ENCODE data around the gene SH3TC1. TPM values are rescaled to one million over a fixed set of nuclear protein-coding genes. Genes with fewer than 3 reads are reported as not detected.

Gene SH3TC1
- total and polyA plus RNA-seq, 2 of the 8 experiments (the other 6 are each of a cell fraction or from before 2014, with no cell fraction given), result 0.15 TPM; not detected in 1

DNA sequence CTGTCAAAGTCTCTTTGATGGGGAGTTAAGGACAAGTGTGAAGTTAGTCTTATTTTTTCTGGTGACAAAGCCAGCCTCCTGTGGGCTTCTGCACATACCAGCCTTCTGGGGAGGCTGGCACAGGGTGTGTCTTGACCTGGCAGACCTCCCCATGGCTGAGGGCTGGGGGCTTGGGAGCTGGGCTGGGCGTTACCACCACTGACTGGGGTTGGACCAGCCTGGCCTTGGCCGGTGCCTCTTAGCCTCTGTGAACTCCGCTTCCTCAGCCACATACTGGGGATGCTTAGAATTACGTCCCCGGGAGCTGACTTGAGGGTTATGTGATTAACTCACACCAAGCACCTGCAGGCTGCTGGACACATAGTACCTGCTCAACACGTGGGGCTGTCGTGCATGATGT lies 14.0 kb downstream of the SH3TC1 start:
- Histone ChIP-seq H3K14ac (ENCODE audit: insufficient read length) (no peak overlapping the region), H3K23me2 (ENCODE audit: low read depth, low read length) (no peaks in the 10 kb centered on the region; the same call in 1 of the 2 replicates), H3K4me2 (ENCODE audit: insufficient read depth in 1 of 2, low read depth in 2 of 2, low read length in 2 of 2) (no peak overlapping the region), H3K9ac (replicated peaks in 1 of 4; ENCODE audit: extremely low read depth in 1 of 4, low read depth in 3 of 4, low read length in 3 of 4) (no peak overlapping the region), H3K23ac (ENCODE audit: insufficient read length) (no peak overlapping the region), H3K4me1 (replicated peaks in 1 of 4; ENCODE audit: control insufficient read depth in 3 of 4, insufficient read depth in 4 of 4, low read length in 3 of 4) (peaks cover 0 to 8% (median 0%) of the 10 kb centered on the region in 4 experiments; a peak in 3 of 7 replicates), H3K27me3 (replicated peaks in 1 of 4; ENCODE audit: control insufficient read depth in 3 of 4, extremely low read depth in 1 of 4, insufficient read depth in 3 of 4, low read length in 3 of 4) (no peaks in the 10 kb centered on the region), H2BK15ac (ENCODE audit: low read length) (no peak overlapping the region), H2BK5ac (ENCODE audit: low read depth, low read length) (no peak overlapping the region), H3K18ac (ENCODE audit: extremely low read depth, low read length) (no peak overlapping the region), H3K79me2 (ENCODE audit: control insufficient read depth in 1 of 2, insufficient read depth in 2 of 2, low read length in 2 of 2) (no peaks in the 10 kb centered on the region), H3K9me3 (ENCODE audit: insufficient read depth in 2 of 2, low read depth in 1 of 2, low read length in 1 of 2) (no peaks in the 10 kb centered on the region), H3K36me3 (ENCODE audit: control insufficient read depth in 2 of 4, insufficient read depth in 4 of 4, low read length in 3 of 4) (no peaks in the 10 kb centered on the region), H2BK20ac (ENCODE audit: low read length) (0 out of 2 replicates have a peak overlapping the region, but pooled peaks have one; percentile 13), H4K91ac (replicated peaks; ENCODE audit: insufficient read length, low read length) (no peak overlapping the region), H3K79me1 (ENCODE audit: low read depth, low read length) (no peaks in the 10 kb centered on the region), H3K4me3 (ENCODE audit: extremely low read depth in 1 of 4, insufficient read depth in 2 of 4, low read depth in 3 of 4, low read length in 4 of 4) (no peak overlapping the region), H2BK12ac (ENCODE audit: low read depth, low read length) (no peak overlapping the region), H2AK5ac (ENCODE audit: low read depth, low read length) (no peak overlapping the region), H2BK120ac (replicated peaks; ENCODE audit: low read depth, low read length) (no peak overlapping the region), H3K56ac (replicated peaks; ENCODE audit: insufficient read length, low read depth, low read length) (no peak overlapping the region), H3K4ac (replicated peaks; ENCODE audit: insufficient read length, low read depth, low read length) (no peak overlapping the region), H3K27ac (ENCODE audit: low read depth, low read length) (no peak overlapping the region), H4K20me1 (replicated peaks in 1 of 2; ENCODE audit: control insufficient read depth in 1 of 2, insufficient read depth in 2 of 2, low read length in 2 of 2) (no peaks in the 10 kb centered on the region), H4K5ac (ENCODE audit: insufficient read length, low read depth, low read length) (no peak overlapping the region), H4K8ac (ENCODE audit: extremely low read depth, insufficient read depth, low read length) (no peak overlapping the region), H2AFZ (ENCODE audit: low read length) (no peak overlapping the region)
- WGBS, 2 experiments (ENCODE audit: extremely low coverage in 1 of 2, insufficient coverage in 1 of 2, insufficient read length in 1 of 2, insufficient replicate concordance in 2 of 2, low coverage in 1 of 2, low lambda C conversion rate in 2 of 2, missing lambda C conversion rate in 1 of 2), result 80% methylated on average over 7 of the region's 7 CpGs; no CpG with 5 or more reads in 1 of the 2 experiments
- ChIA-PET CTCF (ENCODE audit: partially characterized antibody) (interaction anchor here (0.7 to 4.2 kb wide), 12 partner anchors 9 to 147 kb away, joined by 3 to 23 read pairs (median 4); no protein-coding TSS in a partner anchor), POLR2A (ENCODE audit: partially characterized antibody) (interaction anchor here (1.4 to 1.6 kb wide), 2 partner anchors 9 to 37 kb away, joined by 3 to 4 read pairs; no protein-coding TSS in a partner anchor)
- FAIRE-seq, result no peak
- TF ChIP-seq POU5F1 (IDR thresholded peaks at IDR 0.05; ENCODE audit: low read depth, low read length) (no peak), SP1 (IDR thresholded peaks at IDR 0.05; ENCODE audit: low read depth, low read length) (no peak), RNF2 (IDR thresholded peaks at IDR 0.05; ENCODE audit: borderline replicate concordance, low read depth, low read length, missing control alignments, poor library complexity, severe bottlenecking) (no peak), TCF12 (IDR thresholded peaks at IDR 0.05; ENCODE audit: low read depth, low read length) (no peak), POLR2A (IDR thresholded peaks at IDR 0.05; ENCODE audit: control extremely low read depth in 1 of 2, low read depth in 2 of 2, low read length in 2 of 2) (no peak), PHF8 (conservative IDR thresholded peaks at IDR 0.05; ENCODE audit: low read depth, low read length) (no peak), EGR1 (IDR thresholded peaks at IDR 0.05; ENCODE audit: borderline replicate concordance, low read depth, low read length) (no peak), KDM4A (IDR thresholded peaks at IDR 0.05; ENCODE audit: low read depth, low read length, severe bottlenecking) (no peak), TAF1 (IDR thresholded peaks at IDR 0.05; ENCODE audit: low read depth, low read length) (no peak), TAF7 (optimal IDR thresholded peaks at IDR 0.05; ENCODE audit: borderline replicate concordance, low read depth, low read length) (no peak), KDM5A (IDR thresholded peaks at IDR 0.05; ENCODE audit: low read length) (no peak), NRF1 (IDR thresholded peaks at IDR 0.05; ENCODE audit: low read depth, low read length) (no peak), CTBP2 (IDR thresholded peaks at IDR 0.05; ENCODE audit: borderline replicate concordance, insufficient read depth, insufficient read length, low read length) (no peak), POLR2AphosphoS5 (IDR thresholded peaks at IDR 0.05; ENCODE audit: low read depth, low read length) (no peak)
- DNase-seq (ENCODE audit: low read depth in 1 of 2, low spot score in 2 of 2), result no peak
